ENCODE measurements around the gene AP2B1.

AP2B1 gene

DNA sequence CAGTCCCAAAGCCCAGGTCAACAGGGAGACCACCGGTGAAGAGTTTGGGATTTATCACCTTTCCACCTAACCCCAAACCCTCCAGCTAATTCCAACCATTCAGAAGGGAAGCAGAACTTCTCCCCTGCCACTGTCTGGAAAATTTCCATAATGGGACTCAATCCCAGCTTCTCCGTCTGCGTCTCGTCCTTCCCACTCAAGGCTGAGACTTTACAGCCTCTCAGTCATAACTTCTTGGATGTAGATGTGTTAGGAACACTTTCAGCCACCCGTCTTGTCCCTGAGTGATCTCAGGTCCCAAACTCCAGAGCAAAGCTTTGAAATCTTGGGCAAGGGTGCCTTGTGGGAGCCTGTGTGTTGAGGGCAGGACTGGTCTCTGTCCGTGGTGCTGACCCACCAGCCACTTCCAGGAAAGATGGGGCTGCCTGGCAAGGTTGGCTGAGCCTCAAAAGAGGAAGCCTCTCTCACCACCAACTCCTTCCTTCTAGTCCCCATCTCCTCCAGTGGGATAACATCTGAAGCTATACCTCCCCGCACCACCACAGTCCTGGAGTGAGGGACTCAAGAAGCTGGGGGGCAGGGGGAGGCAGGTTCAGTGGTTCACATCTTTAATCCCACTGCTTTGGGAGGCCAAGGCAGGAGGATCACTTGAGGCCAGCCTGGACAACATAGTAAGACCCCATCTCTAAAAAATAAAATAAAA is 156.7 kb downstream of the AP2B1 start:
- Histone ChIP-seq H3K79me2 (ENCODE audit: control insufficient read depth, insufficient read depth, low read length, poor library complexity) (no peaks in the 10 kb centered on the region), H3K4ac (ENCODE audit: low read depth, low read length) (no peak overlapping the region), H2BK120ac (ENCODE audit: insufficient read depth, low read length, poor library complexity) (no peak overlapping the region), H4K91ac (ENCODE audit: low read depth, low read length) (no peak overlapping the region), H3K9me3 (ENCODE audit: insufficient read depth, low read depth, low read length) (peaks cover 14% of the 10 kb centered on the region), H2BK5ac (ENCODE audit: low read depth, low read length, poor library complexity) (no peak overlapping the region), H3K23ac (ENCODE audit: low read length) (no peak overlapping the region), H2AFZ (ENCODE audit: insufficient read depth, low read length, poor library complexity) (no peak overlapping the region), H3K14ac (ENCODE audit: low read length) (no peak overlapping the region), H2BK12ac (ENCODE audit: low read length) (no peak overlapping the region), H4K12ac (ENCODE audit: low read depth, low read length) (no peak overlapping the region), H3K27me3 (ENCODE audit: insufficient read depth, low read length) (peaks cover 4% of the 10 kb centered on the region), H2AK5ac (ENCODE audit: low read length) (no peak overlapping the region), H3K27ac (ENCODE audit: low read depth, low read length) (no peak overlapping the region), H3K4me3 (ENCODE audit: low read depth, low read length) (no peak overlapping the region), H4K8ac (ENCODE audit: low read depth, low read length) (no peak overlapping the region), H3K4me1 (ENCODE audit: control insufficient read depth in 1 of 2, insufficient read depth in 2 of 2, low read length in 2 of 2) (peaks cover 0 to 3% of the 10 kb centered on the region in 2 experiments), H3K9ac (ENCODE audit: low read length) (no peak overlapping the region), H3K4me2 (ENCODE audit: low read length) (no peak overlapping the region), H3K36me3 (ENCODE audit: control insufficient read depth in 1 of 2, insufficient read depth in 2 of 2, low read length in 2 of 2) (no peaks in the 10 kb centered on the region), H3K18ac (ENCODE audit: low read length) (no peak overlapping the region), H3K79me1 (ENCODE audit: low read length) (no peaks in the 10 kb centered on the region)
- DNase-seq, result peak; percentile 9 to 42
- WGBS (ENCODE audit: extremely low coverage, insufficient coverage, insufficient read length), result no CpG with 5 or more reads among the region's 7 CpGs

DNA sequence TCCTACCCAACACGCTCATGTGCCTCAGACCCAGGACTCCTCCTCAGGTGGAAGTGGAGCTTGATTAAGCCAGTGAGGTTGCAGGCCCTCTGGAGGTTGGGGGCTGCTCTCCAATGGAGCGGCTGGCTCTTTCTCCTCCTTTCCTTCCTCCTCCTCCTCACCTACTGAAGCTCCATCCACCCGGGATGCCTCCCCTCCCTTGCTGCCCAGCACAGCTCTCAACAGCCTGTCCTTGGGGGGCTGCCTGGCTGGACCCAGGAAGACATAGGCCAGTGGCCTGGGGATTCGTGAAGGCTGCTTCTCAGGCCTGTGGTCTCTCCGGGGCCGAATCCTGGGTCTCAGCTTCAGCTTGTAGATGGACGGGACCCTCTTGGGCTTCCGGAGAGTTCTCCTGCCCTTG is 157.7 kb downstream of the AP2B1 start:
- Histone ChIP-seq H3K4me2 (ENCODE audit: low read length) (no peak overlapping the region), H2AK5ac (ENCODE audit: low read length) (no peak overlapping the region), H4K91ac (ENCODE audit: low read depth, low read length) (no peak overlapping the region), H3K14ac (ENCODE audit: low read length) (no peak overlapping the region), H3K27ac (ENCODE audit: low read depth, low read length) (no peak overlapping the region), H3K36me3 (ENCODE audit: control insufficient read depth in 1 of 2, insufficient read depth in 2 of 2, low read length in 2 of 2) (no peaks in the 10 kb centered on the region), H3K9ac (ENCODE audit: low read length) (no peak overlapping the region), H4K12ac (ENCODE audit: low read depth, low read length) (no peak overlapping the region), H3K79me2 (ENCODE audit: control insufficient read depth, insufficient read depth, low read length, poor library complexity) (no peaks in the 10 kb centered on the region), H2BK5ac (ENCODE audit: low read depth, low read length, poor library complexity) (no peak overlapping the region), H3K23ac (ENCODE audit: low read length) (no peak overlapping the region), H2BK120ac (ENCODE audit: insufficient read depth, low read length, poor library complexity) (no peak overlapping the region), H4K8ac (ENCODE audit: low read depth, low read length) (no peak overlapping the region), H3K9me3 (ENCODE audit: insufficient read depth, low read depth, low read length) (peaks cover 14% of the 10 kb centered on the region), H3K79me1 (ENCODE audit: low read length) (no peaks in the 10 kb centered on the region), H3K4me1 (ENCODE audit: control insufficient read depth in 1 of 2, insufficient read depth in 2 of 2, low read length in 2 of 2) (peaks cover under 1 to 4% of the 10 kb centered on the region in 2 experiments), H2BK12ac (ENCODE audit: low read length) (no peak overlapping the region), H3K4me3 (ENCODE audit: low read depth, low read length) (no peak overlapping the region), H2AFZ (ENCODE audit: insufficient read depth, low read length, poor library complexity) (no peak overlapping the region), H3K27me3 (ENCODE audit: insufficient read depth, low read length) (peaks cover 4% of the 10 kb centered on the region), H3K18ac (ENCODE audit: low read length) (no peak overlapping the region), H3K4ac (ENCODE audit: low read depth, low read length) (no peak overlapping the region)
- DNase-seq, result no peak
- no CpG with 5 or more reads among the region's 8 CpGs for WGBS (ENCODE audit: extremely low coverage, insufficient coverage, insufficient read length)

DNA sequence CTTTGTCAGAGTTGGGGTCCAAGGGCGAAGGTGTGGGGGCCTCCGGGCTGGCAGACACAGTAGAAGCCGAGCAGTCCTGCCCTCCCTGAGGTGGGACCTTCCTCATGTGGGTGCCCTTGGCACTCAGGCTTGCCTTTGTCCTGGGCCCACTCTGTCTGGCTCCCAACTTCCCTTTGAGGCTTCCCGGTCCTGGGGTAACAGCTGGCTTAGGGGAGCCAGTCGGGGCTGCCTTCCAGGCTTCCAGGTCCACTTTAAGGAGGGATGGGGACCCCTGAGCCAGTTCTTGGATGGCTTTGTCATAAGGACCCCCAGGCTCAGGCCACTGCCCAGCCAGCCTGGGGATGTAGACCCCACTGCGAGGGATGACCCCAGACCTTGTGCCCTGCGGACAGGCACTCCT is 158.1 kb downstream of the AP2B1 start:
- Histone ChIP-seq H2BK5ac (ENCODE audit: low read depth, low read length, poor library complexity) (no peak overlapping the region), H4K8ac (ENCODE audit: low read depth, low read length) (no peak overlapping the region), H2BK12ac (ENCODE audit: low read length) (no peak overlapping the region), H3K9ac (ENCODE audit: low read length) (no peak overlapping the region), H3K4me1 (ENCODE audit: control insufficient read depth in 1 of 2, insufficient read depth in 2 of 2, low read length in 2 of 2) (peaks cover 5 to 8% of the 10 kb centered on the region in 2 experiments), H3K27ac (ENCODE audit: low read depth, low read length) (no peak overlapping the region), H3K27me3 (ENCODE audit: insufficient read depth, low read length) (peaks cover 4% of the 10 kb centered on the region), H3K23ac (ENCODE audit: low read length) (no peak overlapping the region), H3K4ac (ENCODE audit: low read depth, low read length) (no peak overlapping the region), H3K18ac (ENCODE audit: low read length) (no peak overlapping the region), H3K36me3 (ENCODE audit: control insufficient read depth in 1 of 2, insufficient read depth in 2 of 2, low read length in 2 of 2) (no peaks in the 10 kb centered on the region), H2BK120ac (ENCODE audit: insufficient read depth, low read length, poor library complexity) (no peak overlapping the region), H3K79me1 (ENCODE audit: low read length) (no peaks in the 10 kb centered on the region), H2AFZ (ENCODE audit: insufficient read depth, low read length, poor library complexity) (no peak overlapping the region), H3K79me2 (ENCODE audit: control insufficient read depth, insufficient read depth, low read length, poor library complexity) (no peaks in the 10 kb centered on the region), H3K4me3 (ENCODE audit: low read depth, low read length) (no peak overlapping the region), H3K4me2 (ENCODE audit: low read length) (no peak overlapping the region), H3K9me3 (ENCODE audit: insufficient read depth, low read depth, low read length) (peaks cover 10% of the 10 kb centered on the region), H4K12ac (ENCODE audit: low read depth, low read length) (no peak overlapping the region), H3K14ac (ENCODE audit: low read length) (no peak overlapping the region), H4K91ac (ENCODE audit: low read depth, low read length) (no peak overlapping the region), H2AK5ac (ENCODE audit: low read length) (no peak overlapping the region)
- WGBS (ENCODE audit: extremely low coverage, insufficient coverage, insufficient read length), result no CpG with 5 or more reads among the region's 7 CpGs
- no peak for DNase-seq

DNA sequence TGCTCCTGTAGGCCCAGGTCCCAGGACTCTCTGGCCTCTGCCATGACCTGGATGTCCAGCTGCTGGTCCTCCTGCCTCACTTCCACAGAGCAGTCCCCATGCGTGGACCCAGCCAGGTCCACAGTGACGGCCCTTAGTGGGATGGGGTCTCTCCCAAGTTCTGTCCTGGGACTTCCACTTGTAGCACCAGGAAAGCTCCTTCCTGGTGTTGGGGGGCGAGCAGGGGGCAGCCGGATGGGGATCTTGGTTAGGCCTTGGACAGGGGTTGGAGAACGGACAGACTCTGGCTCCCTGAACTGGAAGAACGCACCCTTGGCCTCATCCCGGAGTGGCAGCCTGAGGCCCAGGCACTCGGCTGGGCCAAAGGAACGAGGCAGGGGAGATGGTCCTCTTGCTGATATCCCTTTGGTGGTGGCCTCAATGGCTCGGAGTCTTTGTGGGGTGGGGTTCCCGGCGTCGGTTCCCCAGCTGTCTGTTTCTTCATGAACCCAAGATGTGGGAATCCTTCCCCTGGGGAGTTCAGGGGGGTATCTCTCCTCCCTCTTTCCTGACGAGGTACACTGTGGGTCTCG is 158.7 kb downstream of the AP2B1 start:
- no peak overlapping the region for H2AK5ac ChIP-seq (ENCODE audit: low read length)
- H3K4me3 ChIP-seq (ENCODE audit: low read depth, low read length), result no peak overlapping the region
- H3K9ac ChIP-seq (ENCODE audit: low read length), result no peak overlapping the region
- no peak overlapping the region for H2AFZ ChIP-seq (ENCODE audit: insufficient read depth, low read length, poor library complexity)
- H3K9me3 ChIP-seq (ENCODE audit: insufficient read depth, low read depth, low read length), result peaks cover 6% of the 10 kb centered on the region
- no peak overlapping the region for H3K23ac ChIP-seq (ENCODE audit: low read length)
- peaks cover 3% of the 10 kb centered on the region for H3K27me3 ChIP-seq (ENCODE audit: insufficient read depth, low read length)
- H3K18ac ChIP-seq (ENCODE audit: low read length), result no peak overlapping the region
- H4K8ac ChIP-seq (ENCODE audit: low read depth, low read length), result no peak overlapping the region
- no peak overlapping the region for H3K27ac ChIP-seq (ENCODE audit: low read depth, low read length)
- H4K12ac ChIP-seq (ENCODE audit: low read depth, low read length), result no peak overlapping the region
- no peaks in the 10 kb centered on the region for H3K79me2 ChIP-seq (ENCODE audit: control insufficient read depth, insufficient read depth, low read length, poor library complexity)
- no peak overlapping the region for H3K4me2 ChIP-seq (ENCODE audit: low read length)
- H3K14ac ChIP-seq (ENCODE audit: low read length), result no peak overlapping the region
- H2BK5ac ChIP-seq (ENCODE audit: low read depth, low read length, poor library complexity), result no peak overlapping the region
- H3K4ac ChIP-seq (ENCODE audit: low read depth, low read length), result no peak overlapping the region
- no peak for DNase-seq
- no peak overlapping the region for H2BK120ac ChIP-seq (ENCODE audit: insufficient read depth, low read length, poor library complexity)
- no peaks in the 10 kb centered on the region for H3K79me1 ChIP-seq (ENCODE audit: low read length)
- H3K36me3 ChIP-seq (ENCODE audit: control insufficient read depth in 1 of 2, insufficient read depth in 2 of 2, low read length in 2 of 2), result no peaks in the 10 kb centered on the region
- H4K91ac ChIP-seq (ENCODE audit: low read depth, low read length), result no peak overlapping the region
- H3K4me1 ChIP-seq (ENCODE audit: control insufficient read depth in 1 of 2, insufficient read depth in 2 of 2, low read length in 2 of 2), result peaks cover 5 to 8% of the 10 kb centered on the region in 2 experiments
- H2BK12ac ChIP-seq (ENCODE audit: low read length), result no peak overlapping the region
- no CpG with 5 or more reads among the region's 15 CpGs for WGBS (ENCODE audit: extremely low coverage, insufficient coverage, insufficient read length)

Measured in trophoblast cell (in vitro differentiated cells and primary cell).